HG02970 (cell line): ENCODE measurements around the gene PLD6.
"Not testable (repeated sequence)": the region's sequence is repeated elsewhere in the genome, so short reads cannot be mapped to it uniquely, and the experiment has no call there.

Experiments used
- ATAC-seq: cut with Tn5 transposase; IDR thresholded peaks from one replicate; pipeline ENCODE4 v1.9.1; 2021; ENCODE audit warnings: mild to moderate bottlenecking, moderate library complexity, moderate number of reproducible peaks; ENCODE audit not compliant: unreplicated experiment, low FRiP score

The PLD6 gene

DNA sequence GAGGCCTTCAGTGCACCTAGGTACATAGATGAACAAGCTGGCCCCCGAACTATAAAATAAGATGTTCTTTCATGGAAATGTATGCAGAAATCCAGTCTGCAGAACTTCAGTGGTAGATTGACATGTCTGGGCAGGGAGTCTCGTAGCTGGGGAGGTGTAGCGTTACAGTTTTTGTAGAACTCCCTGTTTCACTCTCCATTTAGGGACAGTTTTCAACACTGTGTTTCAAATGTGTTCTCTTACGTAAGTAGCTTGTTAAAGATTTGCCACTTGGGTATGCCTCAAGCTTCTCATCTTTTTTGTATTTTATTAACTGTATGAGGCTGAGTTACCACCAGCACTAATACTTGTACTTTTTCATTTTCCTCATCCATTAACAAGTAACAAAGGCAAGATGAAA is 46.6 kb downstream of the PLD6 start:
- no peak for ATAC-seq

DNA sequence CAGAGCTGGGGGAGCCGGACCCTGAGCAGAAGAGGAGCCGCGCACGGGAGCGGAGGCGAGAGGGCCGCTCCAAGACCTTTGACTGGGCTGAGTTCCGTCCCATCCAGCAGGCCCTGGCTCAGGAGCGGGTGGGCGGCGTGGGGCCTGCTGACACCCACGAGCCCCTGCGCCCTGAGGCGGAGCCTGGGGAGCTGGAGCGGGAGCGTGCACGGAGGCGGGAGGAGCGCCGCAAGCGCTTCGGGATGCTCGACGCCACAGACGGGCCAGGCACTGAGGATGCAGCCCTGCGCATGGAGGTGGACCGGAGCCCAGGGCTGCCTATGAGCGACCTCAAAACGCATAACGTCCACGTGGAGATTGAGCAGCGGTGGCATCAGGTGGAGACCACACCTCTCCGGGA is 47.6 kb downstream of the PLD6 start:
- ATAC-seq: not testable (repeated sequence)

- no peak for ATAC-seq
Observed at GRCh38 chr17:17157041-17157440, 49.1 kb downstream of the PLD6 start.

GRCh38 chr17:17156511-17156910 is 49.6 kb downstream of the PLD6 start:
- no peak for ATAC-seq

DNA sequence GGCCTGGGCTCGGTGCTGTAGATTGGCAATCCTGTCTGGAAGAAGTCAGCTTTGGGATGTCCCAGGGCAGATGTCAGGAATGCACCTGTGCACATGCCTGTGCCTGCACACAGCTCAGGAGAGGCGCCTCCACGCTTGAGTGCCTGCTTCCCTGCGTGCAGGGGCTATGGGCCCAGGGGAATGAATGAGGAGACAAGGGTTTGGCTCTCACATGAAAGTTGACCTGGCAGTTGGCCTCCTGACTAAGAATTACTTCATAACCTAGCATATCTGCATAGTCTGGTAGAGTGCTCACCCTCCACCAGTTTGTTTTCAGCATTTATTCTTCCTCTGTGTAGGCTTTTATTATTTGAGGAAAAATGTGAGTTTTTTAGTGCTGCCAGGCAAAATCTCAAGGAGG is 50.0 kb downstream of the PLD6 start:
- ATAC-seq: no peak

- no peak for ATAC-seq
Observed at GRCh38 chr17:17155568-17155967, 50.6 kb downstream of the PLD6 start.

GRCh38 chr17:17154981-17155380 is 51.2 kb downstream of the PLD6 start:
- no peak for ATAC-seq

GRCh38 chr17:17154556-17154955 is 51.6 kb downstream of the PLD6 start:
- no peak for ATAC-seq

- no peak for ATAC-seq
Observed at GRCh38 chr17:17153709-17154108, 52.4 kb downstream of the PLD6 start.

- ATAC-seq: no peak
Observed at GRCh38 chr17:17153071-17153470, 53.1 kb downstream of the PLD6 start.

- no peak for ATAC-seq
Observed at GRCh38 chr17:17152385-17152784, 53.7 kb downstream of the PLD6 start.

DNA sequence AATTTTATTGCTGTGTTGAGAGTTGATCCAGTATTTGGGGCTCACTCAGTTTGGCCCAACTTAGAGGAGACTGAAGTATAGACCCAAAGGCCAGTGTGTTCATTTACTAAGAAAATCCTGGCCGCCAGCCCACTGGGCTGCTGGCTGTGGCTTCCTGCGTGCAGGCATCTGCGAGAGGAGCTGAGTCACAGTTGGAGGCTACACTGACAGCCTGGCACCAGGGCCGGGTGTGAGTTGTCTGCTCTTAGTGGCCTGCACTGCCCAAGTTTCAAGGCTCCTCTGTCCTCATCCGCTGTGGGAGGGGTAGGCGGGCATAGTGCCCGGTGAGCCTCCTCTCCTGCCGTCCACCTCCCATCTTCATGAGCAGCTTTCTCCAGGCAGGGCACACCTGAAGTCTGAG is 54.2 kb downstream of the PLD6 start:
- no peak for ATAC-seq

DNA sequence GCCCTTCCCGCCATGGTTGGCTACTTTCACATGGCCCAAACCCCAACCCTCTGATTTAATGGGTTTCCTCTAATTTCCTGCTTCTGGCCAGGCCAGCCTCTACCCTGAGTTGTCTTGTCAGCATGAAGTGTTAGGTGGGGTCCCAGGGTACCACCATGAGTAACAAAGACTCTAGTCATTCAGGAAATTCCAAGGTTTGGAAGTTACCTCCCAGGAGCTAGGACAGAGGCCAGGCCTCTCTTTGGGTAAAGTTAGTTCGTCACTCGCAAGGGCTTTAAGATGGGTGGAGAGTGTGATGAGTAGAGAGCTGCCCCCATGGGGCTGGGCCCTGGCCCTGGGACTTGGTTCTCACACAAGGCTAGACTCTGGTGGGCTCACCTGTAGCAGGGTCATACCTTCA is 54.6 kb downstream of the PLD6 start:
- no peak for ATAC-seq

DNA sequence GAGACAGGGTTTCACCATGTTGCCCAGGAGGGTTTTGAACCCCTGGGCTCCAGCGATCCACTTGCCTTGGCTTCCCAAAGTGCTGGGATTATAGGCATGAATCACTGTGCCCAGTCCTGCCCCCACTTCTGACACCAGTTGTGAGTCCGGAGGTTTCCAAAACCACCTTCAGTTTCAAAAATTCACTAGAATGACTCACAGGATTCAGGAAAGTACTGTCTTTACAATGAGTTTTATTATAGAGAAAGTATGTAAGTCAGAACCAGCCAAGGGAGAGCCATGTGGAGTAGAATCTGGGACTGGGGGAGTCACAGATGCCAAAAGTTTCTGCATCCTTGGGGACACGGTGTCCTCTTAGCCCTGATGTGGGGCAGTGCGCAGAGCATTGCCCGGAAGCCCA is 55.1 kb downstream of the PLD6 start:
- no peak for ATAC-seq
